NCI-H69 (cell line): ENCODE results near the gene KISS1.
A peak's percentile ranks its signal among the peaks of the same experiment; 100 is the strongest.

ENCODE experiments used
- DNase-seq: peaks from one replicate; lab custom pipeline; 2025; lab: John Stamatoyannopoulos, UW

The KISS1 gene

GRCh38 chr1:204155881-204156280 lies 40.4 kb downstream of the KISS1 start:
- no peak for DNase-seq

GRCh38 chr1:204154568-204155255 lies 41.6 kb downstream of the KISS1 start:
- peak; percentile 76 for DNase-seq

GRCh38 chr1:204153667-204154066 lies 42.6 kb downstream of the KISS1 start:
- no peak for DNase-seq

- DNase-seq: no peak
These were observed 43.8 kb downstream of the KISS1 start for GRCh38 chr1:204152310-204153044.

- DNase-seq: peak; percentile 87
These were observed 44.6 kb downstream of the KISS1 start, which contains the start of gene ETNK2 for GRCh38 chr1:204151552-204152309. TSS of gene ETNK2 (minus strand) at chr1:204152044. CDS start at chr1:204151852, 192 bp downstream.

GRCh38 chr1:204150702-204151551 lies 45.4 kb downstream of the KISS1 start:
- peak; percentile 40 for DNase-seq

GRCh38 chr1:204149635-204150565 lies 46.4 kb downstream of the KISS1 start:
- no peak for DNase-seq

GRCh38 chr1:204149107-204149506 lies 47.2 kb downstream of the KISS1 start:
- DNase-seq: no peak

- no peak for DNase-seq
These were observed 48.6 kb downstream of the KISS1 start for GRCh38 chr1:204147406-204148383.

GRCh38 chr1:204146965-204147364 lies 49.3 kb downstream of the KISS1 start:
- no peak for DNase-seq

- no peak for DNase-seq
These were observed 50.0 kb downstream of the KISS1 start for GRCh38 chr1:204146309-204146708.

- no peak for DNase-seq
These were observed 51.2 kb downstream of the KISS1 start for GRCh38 chr1:204145033-204145504.

- no peak for DNase-seq
These were observed 52.8 kb downstream of the KISS1 start for GRCh38 chr1:204143276-204144041.

GRCh38 chr1:204142032-204142974 lies 54.0 kb downstream of the KISS1 start:
- no peak for DNase-seq

GRCh38 chr1:204141131-204141530 lies 55.2 kb downstream of the KISS1 start:
- no peak for DNase-seq
